Activated CD4-positive, alpha-beta T cell treated with anti-CD3 and anti-CD28 coated beads for 1 hour (primary cell): ENCODE measurements around the gene SPEF1.
"Not testable (repeated sequence)": the region's sequence is repeated elsewhere in the genome, so short reads cannot be mapped to it uniquely, and the experiment has no call there.

Experiments
- DNase-seq: peaks from one replicate; pipeline ENCODE4 v3.0.0-alpha.2; 2020

Gene SPEF1

GRCh38 chr20:3804781-3805180 is 23.5 kb upstream of the SPEF1 start:
- DNase-seq: no peak

- no peak for DNase-seq
Measured at GRCh38 chr20:3804254-3804751, 23.1 kb upstream of the SPEF1 start.

GRCh38 chr20:3803854-3804253 is 22.6 kb upstream of the SPEF1 start:
- DNase-seq: no peak

- DNase-seq: no peak
Measured at GRCh38 chr20:3803289-3803688, 22.0 kb upstream of the SPEF1 start.

- no peak for DNase-seq
Measured at GRCh38 chr20:3802524-3803239, 21.4 kb upstream of the SPEF1 start.

- no peak for DNase-seq
Measured at GRCh38 chr20:3801846-3802245, 20.6 kb upstream of the SPEF1 start.

- DNase-seq: no peak
Measured at GRCh38 chr20:3801299-3801698, 20.1 kb upstream of the SPEF1 start.

- no peak for DNase-seq
Measured at GRCh38 chr20:3800878-3801260, 19.6 kb upstream of the SPEF1 start.

GRCh38 chr20:3800256-3800877 is 19.1 kb upstream of the SPEF1 start:
- DNase-seq: no peak

- no peak for DNase-seq
Measured at GRCh38 chr20:3798908-3799248, 17.6 kb upstream of the SPEF1 start.

GRCh38 chr20:3798373-3798768 is 17.1 kb upstream of the SPEF1 start:
- no peak for DNase-seq

GRCh38 chr20:3797592-3798372 is 16.5 kb upstream of the SPEF1 start:
- DNase-seq: no peak

GRCh38 chr20:3797226-3797545 is 15.9 kb upstream of the SPEF1 start:
- DNase-seq: no peak

- DNase-seq: no peak
Measured at GRCh38 chr20:3796477-3797225, 15.4 kb upstream of the SPEF1 start.

- DNase-seq: peak; percentile 83
Measured at GRCh38 chr20:3795511-3796468, 14.5 kb upstream of the SPEF1 start, which contains the start of gene CDC25B. Gene CDC25B (plus strand): TSS chr20:3796310. CDS start chr20:3796532, 222 bp downstream.

GRCh38 chr20:3794701-3795420 is 13.6 kb upstream of the SPEF1 start:
- DNase-seq: no peak

GRCh38 chr20:3794168-3794567 is 12.9 kb upstream of the SPEF1 start:
- not testable (repeated sequence) for DNase-seq

- DNase-seq: not testable (repeated sequence)
Measured at GRCh38 chr20:3789201-3789600, 8.0 kb upstream of the SPEF1 start.

GRCh38 chr20:3788685-3789155 is 7.5 kb upstream of the SPEF1 start:
- DNase-seq: no peak

GRCh38 chr20:3787324-3788014 is 6.2 kb upstream of the SPEF1 start:
- DNase-seq: no peak
